ENCODE measurements around the gene ZNF230.

DNA sequence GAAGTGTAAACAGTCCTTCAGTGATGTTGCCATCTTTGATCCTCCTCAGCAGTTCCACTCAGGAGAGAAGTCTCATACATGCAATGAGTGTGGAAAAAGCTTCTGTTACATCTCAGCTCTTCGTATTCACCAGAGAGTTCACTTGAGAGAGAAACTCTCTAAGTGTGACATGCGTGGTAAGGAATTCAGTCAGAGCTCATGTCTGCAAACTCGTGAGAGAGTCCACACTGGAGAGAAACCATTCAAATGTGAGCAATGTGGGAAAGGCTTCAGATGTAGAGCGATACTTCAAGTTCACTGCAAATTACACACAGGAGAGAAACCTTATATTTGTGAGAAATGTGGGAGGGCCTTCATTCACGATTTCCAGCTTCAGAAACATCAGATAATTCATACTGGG lies 7.7 kb downstream of the ZNF230 start:
- TF ChIP-seq JUN (IDR thresholded peaks at IDR 0.05; ENCODE audit: borderline replicate concordance, insufficient read depth, insufficient read length, low read depth) (no peak), GATA2 (IDR thresholded peaks at IDR 0.05; ENCODE audit: insufficient read depth, insufficient read length, low read depth, low read length) (no peak), POLR2A (IDR thresholded peaks at IDR 0.05; ENCODE audit: low read depth, low read length) (no peak), EZH2 (IDR thresholded peaks at IDR 0.05; ENCODE audit: borderline replicate concordance, low read depth, low read length, severe bottlenecking) (no peak), POLR2AphosphoS5 (IDR thresholded peaks at IDR 0.05; ENCODE audit: insufficient read depth, low read depth, low read length) (no peak), MYC (IDR thresholded peaks at IDR 0.05; ENCODE audit: low read depth, low read length) (no peak)
- TF ChIP-seq, protein P1, sequence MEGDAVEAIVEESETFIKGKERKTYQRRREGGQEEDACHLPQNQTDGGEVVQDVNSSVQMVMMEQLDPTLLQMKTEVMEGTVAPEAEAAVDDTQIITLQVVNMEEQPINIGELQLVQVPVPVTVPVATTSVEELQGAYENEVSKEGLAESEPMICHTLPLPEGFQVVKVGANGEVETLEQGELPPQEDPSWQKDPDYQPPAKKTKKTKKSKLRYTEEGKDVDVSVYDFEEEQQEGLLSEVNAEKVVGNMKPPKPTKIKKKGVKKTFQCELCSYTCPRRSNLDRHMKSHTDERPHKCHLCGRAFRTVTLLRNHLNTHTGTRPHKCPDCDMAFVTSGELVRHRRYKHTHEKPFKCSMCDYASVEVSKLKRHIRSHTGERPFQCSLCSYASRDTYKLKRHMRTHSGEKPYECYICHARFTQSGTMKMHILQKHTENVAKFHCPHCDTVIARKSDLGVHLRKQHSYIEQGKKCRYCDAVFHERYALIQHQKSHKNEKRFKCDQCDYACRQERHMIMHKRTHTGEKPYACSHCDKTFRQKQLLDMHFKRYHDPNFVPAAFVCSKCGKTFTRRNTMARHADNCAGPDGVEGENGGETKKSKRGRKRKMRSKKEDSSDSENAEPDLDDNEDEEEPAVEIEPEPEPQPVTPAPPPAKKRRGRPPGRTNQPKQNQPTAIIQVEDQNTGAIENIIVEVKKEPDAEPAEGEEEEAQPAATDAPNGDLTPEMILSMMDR (IDR thresholded peaks at IDR 0.05; ENCODE audit: extremely low read depth in 1 of 2, insufficient read depth in 1 of 2, low read depth in 1 of 2, low read length in 2 of 2), result no peak

Data from endothelial cell of umbilical vein (primary cell).